HL-60 (cell line): Measurements from ENCODE around the gene CPLX3.

ENCODE experiments used
- DNase-seq, 2 experiments: peaks; one replicate each; pipeline ENCODE4 v3.0.0-alpha.2; 2010 to 2020; ENCODE audit warnings: low read depth in 1 of 2, low spot score in 1 of 2
- H3K27ac ChIP-seq: fragments of 250-450 bp; sonication (Bioruptor Pico); replicated peaks from 2 replicates; pipeline ENCODE4 v1.5.1; 2020; ENCODE audit warnings: mild to moderate bottlenecking, moderate library complexity
- H3K27me3 ChIP-seq: fragments of 250-450 bp; sonication (Bioruptor Pico); 2 replicates; pipeline ENCODE4 v1.5.1; 2021; ENCODE audit warnings: mild to moderate bottlenecking, moderate library complexity; ENCODE audit not compliant: insufficient read depth, poor library complexity, severe bottlenecking
- H3K4me3 ChIP-seq: replicated peaks from 2 replicates; pipeline ENCODE4 v1.5.1; 2011; ENCODE audit warnings: mild to moderate bottlenecking, control low read depth, low read length; ENCODE audit not compliant: insufficient read depth
- GABPA ChIP-seq: IDR thresholded peaks from 2 replicates; pipeline ENCODE4 v1.6.1; 2012; ENCODE audit warnings: low read depth
- POLR2AphosphoS5 ChIP-seq: IDR thresholded peaks from 2 replicates; pipeline ENCODE4 v1.6.1; 2012; ENCODE audit warnings: low read depth
- SPI1 ChIP-seq: IDR thresholded peaks from 2 replicates; pipeline ENCODE4 v1.6.1; 2012; ENCODE audit warnings: low read depth, mild to moderate bottlenecking, borderline replicate concordance
- TF ChIP-seq, protein P1 (sequence below): IDR thresholded peaks from one replicate; pipeline ENCODE4 v1.5.1; 2011; ENCODE audit warnings: low read length, control low read depth, inconsistent platforms; ENCODE audit not compliant: insufficient read depth
- TF ChIP-seq, protein P2 (sequence below): IDR thresholded peaks from 2 replicates; pipeline ENCODE4 v1.6.1; 2012; ENCODE audit warnings: low read depth; ENCODE audit not compliant: insufficient replicate concordance

The CPLX3 gene

DNA sequence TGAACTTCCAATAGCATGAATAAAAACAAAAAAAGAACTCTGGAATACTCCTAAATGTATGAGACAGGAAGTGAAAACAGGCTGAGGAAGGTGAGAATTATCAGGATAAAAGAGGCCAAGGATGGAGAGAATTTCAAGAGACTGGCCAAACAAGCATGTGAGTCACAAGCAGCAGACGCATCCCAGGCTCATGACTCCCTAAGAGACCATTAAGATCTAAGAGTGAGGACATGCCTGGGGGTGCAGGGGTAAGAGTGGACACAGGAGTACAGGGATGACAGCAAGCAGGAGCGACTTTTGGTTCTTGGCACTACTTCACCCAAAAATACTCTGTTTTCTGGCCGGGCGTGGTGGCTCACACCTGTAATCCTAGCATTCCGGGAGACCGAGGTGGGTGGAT, 39.7 kb downstream of the CPLX3 start:
- Histone ChIP-seq H3K4me3 (no peak overlapping the region), H3K27me3 (no peaks in the 10 kb centered on the region), H3K27ac (no peak overlapping the region)
- TF ChIP-seq POLR2AphosphoS5 = no peak
- no peak for TF ChIP-seq SPI1
- TF ChIP-seq, protein P1, sequence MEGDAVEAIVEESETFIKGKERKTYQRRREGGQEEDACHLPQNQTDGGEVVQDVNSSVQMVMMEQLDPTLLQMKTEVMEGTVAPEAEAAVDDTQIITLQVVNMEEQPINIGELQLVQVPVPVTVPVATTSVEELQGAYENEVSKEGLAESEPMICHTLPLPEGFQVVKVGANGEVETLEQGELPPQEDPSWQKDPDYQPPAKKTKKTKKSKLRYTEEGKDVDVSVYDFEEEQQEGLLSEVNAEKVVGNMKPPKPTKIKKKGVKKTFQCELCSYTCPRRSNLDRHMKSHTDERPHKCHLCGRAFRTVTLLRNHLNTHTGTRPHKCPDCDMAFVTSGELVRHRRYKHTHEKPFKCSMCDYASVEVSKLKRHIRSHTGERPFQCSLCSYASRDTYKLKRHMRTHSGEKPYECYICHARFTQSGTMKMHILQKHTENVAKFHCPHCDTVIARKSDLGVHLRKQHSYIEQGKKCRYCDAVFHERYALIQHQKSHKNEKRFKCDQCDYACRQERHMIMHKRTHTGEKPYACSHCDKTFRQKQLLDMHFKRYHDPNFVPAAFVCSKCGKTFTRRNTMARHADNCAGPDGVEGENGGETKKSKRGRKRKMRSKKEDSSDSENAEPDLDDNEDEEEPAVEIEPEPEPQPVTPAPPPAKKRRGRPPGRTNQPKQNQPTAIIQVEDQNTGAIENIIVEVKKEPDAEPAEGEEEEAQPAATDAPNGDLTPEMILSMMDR = no peak
- TF ChIP-seq, protein P2, sequence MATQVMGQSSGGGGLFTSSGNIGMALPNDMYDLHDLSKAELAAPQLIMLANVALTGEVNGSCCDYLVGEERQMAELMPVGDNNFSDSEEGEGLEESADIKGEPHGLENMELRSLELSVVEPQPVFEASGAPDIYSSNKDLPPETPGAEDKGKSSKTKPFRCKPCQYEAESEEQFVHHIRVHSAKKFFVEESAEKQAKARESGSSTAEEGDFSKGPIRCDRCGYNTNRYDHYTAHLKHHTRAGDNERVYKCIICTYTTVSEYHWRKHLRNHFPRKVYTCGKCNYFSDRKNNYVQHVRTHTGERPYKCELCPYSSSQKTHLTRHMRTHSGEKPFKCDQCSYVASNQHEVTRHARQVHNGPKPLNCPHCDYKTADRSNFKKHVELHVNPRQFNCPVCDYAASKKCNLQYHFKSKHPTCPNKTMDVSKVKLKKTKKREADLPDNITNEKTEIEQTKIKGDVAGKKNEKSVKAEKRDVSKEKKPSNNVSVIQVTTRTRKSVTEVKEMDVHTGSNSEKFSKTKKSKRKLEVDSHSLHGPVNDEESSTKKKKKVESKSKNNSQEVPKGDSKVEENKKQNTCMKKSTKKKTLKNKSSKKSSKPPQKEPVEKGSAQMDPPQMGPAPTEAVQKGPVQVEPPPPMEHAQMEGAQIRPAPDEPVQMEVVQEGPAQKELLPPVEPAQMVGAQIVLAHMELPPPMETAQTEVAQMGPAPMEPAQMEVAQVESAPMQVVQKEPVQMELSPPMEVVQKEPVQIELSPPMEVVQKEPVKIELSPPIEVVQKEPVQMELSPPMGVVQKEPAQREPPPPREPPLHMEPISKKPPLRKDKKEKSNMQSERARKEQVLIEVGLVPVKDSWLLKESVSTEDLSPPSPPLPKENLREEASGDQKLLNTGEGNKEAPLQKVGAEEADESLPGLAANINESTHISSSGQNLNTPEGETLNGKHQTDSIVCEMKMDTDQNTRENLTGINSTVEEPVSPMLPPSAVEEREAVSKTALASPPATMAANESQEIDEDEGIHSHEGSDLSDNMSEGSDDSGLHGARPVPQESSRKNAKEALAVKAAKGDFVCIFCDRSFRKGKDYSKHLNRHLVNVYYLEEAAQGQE = no peak
- TF ChIP-seq GABPA = no peak
- no peak for DNase-seq

DNA sequence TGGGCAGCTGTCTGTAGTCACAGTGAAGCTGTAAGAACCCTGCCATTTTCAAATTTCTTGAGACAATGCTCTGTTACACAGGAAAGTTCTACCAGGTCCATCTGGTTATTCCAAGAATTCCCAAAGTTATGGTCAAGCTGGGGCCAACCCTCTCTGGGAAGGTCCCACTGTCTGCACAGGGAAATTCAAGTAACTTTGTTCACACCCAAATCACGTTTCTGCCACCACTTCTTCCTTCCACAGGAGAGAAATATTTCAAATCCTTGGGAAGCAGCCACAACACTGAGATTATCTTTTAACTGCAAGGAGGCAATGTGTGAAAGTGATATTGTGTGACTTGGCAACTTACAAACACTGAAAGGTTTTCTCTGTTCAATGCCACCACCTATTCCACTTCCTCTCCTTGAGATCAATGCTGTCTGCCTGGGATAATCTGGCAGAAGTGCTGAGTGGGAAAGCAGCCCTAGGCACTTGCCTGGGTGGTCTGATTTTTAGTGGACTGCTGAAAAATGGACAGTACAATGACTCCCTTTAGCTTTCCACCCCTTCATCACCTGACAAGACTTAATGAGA, 41.1 kb downstream of the CPLX3 start:
- TF ChIP-seq SPI1 (peak; percentile 21; the same call in 1 of the 2 replicates), POLR2AphosphoS5 (no peak)
- TF ChIP-seq, protein P2 = no peak
- Histone ChIP-seq H3K27me3 (no peaks in the 10 kb centered on the region), H3K4me3 (no peak overlapping the region), H3K27ac (peak overlapping the region; percentile 59)
- no peak for DNase-seq

DNA sequence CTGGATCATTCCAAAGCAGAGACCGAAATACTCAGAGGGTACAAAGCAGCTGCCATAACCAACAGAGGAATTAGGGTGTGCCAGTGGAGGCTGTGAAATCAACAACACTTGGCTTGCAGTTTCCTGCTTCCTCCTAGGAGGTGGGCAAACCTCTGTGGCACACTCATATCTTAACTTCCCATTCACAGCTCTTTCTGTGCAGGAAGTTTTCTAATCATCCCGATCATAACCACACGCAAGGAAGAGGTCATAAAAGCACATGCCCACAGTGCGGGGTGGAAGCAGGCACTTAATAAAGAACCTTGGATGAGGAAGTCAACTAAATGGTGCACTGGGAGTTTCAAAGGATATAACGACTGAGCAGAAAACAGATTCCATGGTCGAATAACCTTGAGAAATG, 41.6 kb downstream of the CPLX3 start:
- no peaks in the 10 kb centered on the region for H3K27me3 ChIP-seq
- peak; percentile 66; the same call in 1 of the 2 replicates for TF ChIP-seq POLR2AphosphoS5
- peak; percentile 89; the same call in 1 of the 2 replicates for TF ChIP-seq SPI1
- peak; percentile 47; the same call in 1 of the 2 replicates for TF ChIP-seq GABPA
- TF ChIP-seq, protein P1 = no peak
- peak overlapping the region; percentile 95 for H3K27ac ChIP-seq
- peak; percentile 77 to 91 for DNase-seq
- no peak overlapping the region for H3K4me3 ChIP-seq

DNA sequence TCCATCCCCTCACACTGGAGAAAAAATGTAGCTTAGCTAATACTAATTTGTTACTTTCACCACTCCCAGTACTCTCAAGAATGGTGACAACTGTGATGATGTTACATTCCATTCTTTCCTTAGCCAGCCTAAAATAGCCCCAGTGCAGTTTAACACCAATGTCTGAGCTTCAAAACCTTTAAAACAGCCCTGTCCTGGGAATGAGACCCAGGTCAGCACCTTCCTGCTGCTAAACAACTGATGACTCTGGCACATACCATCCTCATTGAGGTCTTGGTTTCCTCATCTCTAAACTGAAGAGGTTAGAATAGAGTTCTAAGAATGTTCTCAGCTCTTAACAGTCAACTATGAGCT, 42.9 kb downstream of the CPLX3 start:
- Histone ChIP-seq H3K4me3 (no peak overlapping the region), H3K27ac (peak overlapping the region; percentile 95), H3K27me3 (no peaks in the 10 kb centered on the region)
- TF ChIP-seq, protein P1 = no peak
- no peak for TF ChIP-seq POLR2AphosphoS5
- no peak for TF ChIP-seq GABPA
- no peak for TF ChIP-seq SPI1
- TF ChIP-seq, protein P2 = no peak
- DNase-seq = no peak
